KMS-11 (cell line): ENCODE results near the gene RAB4A.
A peak's percentile ranks its signal among the peaks of the same experiment; 100 is the strongest.

Source experiments
- H2AFZ ChIP-seq: fragments of 200-600 bp; sonication (generic); 2 replicates; pipeline ENCODE4 v1.6.1; 2016; ENCODE audit warnings: antibody characterized with exemption, mixed run types, low read depth
- H3K27ac ChIP-seq: fragments of 200-600 bp; sonication (generic); 2 replicates; pipeline ENCODE4 v1.6.1; 2016; ENCODE audit warnings: mild to moderate bottlenecking, mixed run types
- H3K27me3 ChIP-seq: fragments of 200-600 bp; sonication (generic); 2 replicates; pipeline ENCODE4 v1.6.1; 2017; ENCODE audit warnings: mild to moderate bottlenecking, low read depth, mixed run types, moderate library complexity; ENCODE audit not compliant: insufficient read depth
- H3K36me3 ChIP-seq: fragments of 200-600 bp; sonication (generic); 2 replicates; pipeline ENCODE4 v1.6.1; 2017; ENCODE audit warnings: mild to moderate bottlenecking, mixed run types; ENCODE audit not compliant: insufficient read depth
- H3K4me1 ChIP-seq: fragments of 200-600 bp; sonication (generic); 2 replicates; pipeline ENCODE4 v1.6.1; 2016; ENCODE audit warnings: mild to moderate bottlenecking, low read depth, mixed run types; ENCODE audit not compliant: poor library complexity, severe bottlenecking
- H3K4me2 ChIP-seq: fragments of 200-600 bp; sonication (generic); 2 replicates; pipeline ENCODE4 v1.7.0; 2016; ENCODE audit warnings: mild to moderate bottlenecking, mixed run types
- H3K4me3 ChIP-seq: fragments of 200-600 bp; sonication (generic); IDR thresholded peaks from 2 replicates; pipeline ENCODE4 v1.6.1; 2017; ENCODE audit warnings: low read depth, low read length, mixed read lengths; ENCODE audit not compliant: insufficient read depth
- H3K79me2 ChIP-seq: fragments of 200-600 bp; sonication (generic); 2 replicates; pipeline ENCODE4 v1.6.1; 2016; ENCODE audit warnings: low read depth, mixed run types; ENCODE audit not compliant: insufficient read depth
- H3K9ac ChIP-seq: fragments of 200-600 bp; sonication (generic); 2 replicates; pipeline ENCODE4 v1.6.1; 2016; ENCODE audit warnings: mild to moderate bottlenecking, mixed run types
- H4K20me1 ChIP-seq: fragments of 200-600 bp; sonication (generic); 2 replicates; pipeline ENCODE4 v1.6.1; 2016; ENCODE audit warnings: mild to moderate bottlenecking, mixed run types; ENCODE audit not compliant: insufficient read depth
- CTCF ChIP-seq: fragments of 200-600 bp; sonication (generic); conservative IDR thresholded peaks from 2 replicates; pipeline ENCODE4 v1.6.1; 2017; ENCODE audit warnings: low read depth, mild to moderate bottlenecking, antibody characterized with exemption, low read length, moderate library complexity, mixed read lengths

The RAB4A gene

DNA sequence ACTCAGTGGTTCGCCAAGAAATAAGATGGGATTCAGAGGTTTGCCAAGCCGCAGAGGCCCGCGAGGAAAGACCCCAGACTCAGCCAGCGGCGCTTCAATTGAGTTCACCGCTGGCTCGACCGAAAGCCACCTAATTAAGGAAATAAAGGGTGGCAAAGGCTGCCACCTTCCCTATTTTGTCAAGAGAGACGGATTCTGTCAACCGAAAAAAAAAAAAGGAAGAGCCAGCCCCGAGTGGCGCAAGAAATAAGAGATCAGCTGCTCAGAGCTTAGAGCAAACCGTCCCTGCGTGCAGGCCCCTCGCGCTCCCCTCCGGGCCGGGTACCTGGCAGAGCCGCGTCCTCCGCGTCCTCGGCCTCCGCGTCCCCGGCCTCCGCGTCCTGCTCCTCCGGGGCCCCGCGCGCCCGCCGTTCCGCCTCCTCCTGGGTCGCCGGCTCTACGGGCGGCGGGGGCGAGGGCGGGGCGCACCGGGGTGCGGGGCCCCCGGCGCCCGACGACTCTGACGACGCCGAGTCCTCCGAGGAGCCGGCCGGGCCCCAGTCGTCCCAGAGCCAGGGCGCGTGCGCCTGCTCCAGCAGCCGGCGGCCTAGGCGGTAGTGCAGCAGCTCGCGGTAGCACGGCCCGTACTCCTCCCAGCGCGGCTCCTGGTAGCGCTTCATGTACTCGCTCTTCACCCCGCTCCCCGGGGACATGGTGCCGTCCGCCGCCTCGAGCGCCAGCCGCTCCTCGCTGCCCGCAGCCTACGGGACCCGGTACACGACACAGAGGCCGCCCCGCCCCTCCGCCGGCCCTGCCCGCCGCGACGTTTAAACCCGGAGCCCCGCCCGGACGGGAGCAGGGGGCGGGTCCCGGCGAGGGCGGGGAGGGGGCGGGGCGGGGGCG is 71.1 kb downstream of the RAB4A start:
- Histone ChIP-seq H3K4me1 (peaks cover 31% of the 10 kb centered on the region), H3K4me3 (peak overlapping the region; percentile 42), H3K79me2 (no peaks in the 10 kb centered on the region), H3K27me3 (peaks cover 6% of the 10 kb centered on the region), H3K9ac (peak overlapping the region; percentile 49; the same call in 1 of the 2 replicates), H3K36me3 (no peaks in the 10 kb centered on the region), H4K20me1 (no peaks in the 10 kb centered on the region), H3K27ac (no peak overlapping the region; the same call in 1 of the 2 replicates), H2AFZ (peak overlapping the region; percentile 87), H3K4me2 (peak overlapping the region; percentile 83)
- no peak for TF ChIP-seq CTCF

DNA sequence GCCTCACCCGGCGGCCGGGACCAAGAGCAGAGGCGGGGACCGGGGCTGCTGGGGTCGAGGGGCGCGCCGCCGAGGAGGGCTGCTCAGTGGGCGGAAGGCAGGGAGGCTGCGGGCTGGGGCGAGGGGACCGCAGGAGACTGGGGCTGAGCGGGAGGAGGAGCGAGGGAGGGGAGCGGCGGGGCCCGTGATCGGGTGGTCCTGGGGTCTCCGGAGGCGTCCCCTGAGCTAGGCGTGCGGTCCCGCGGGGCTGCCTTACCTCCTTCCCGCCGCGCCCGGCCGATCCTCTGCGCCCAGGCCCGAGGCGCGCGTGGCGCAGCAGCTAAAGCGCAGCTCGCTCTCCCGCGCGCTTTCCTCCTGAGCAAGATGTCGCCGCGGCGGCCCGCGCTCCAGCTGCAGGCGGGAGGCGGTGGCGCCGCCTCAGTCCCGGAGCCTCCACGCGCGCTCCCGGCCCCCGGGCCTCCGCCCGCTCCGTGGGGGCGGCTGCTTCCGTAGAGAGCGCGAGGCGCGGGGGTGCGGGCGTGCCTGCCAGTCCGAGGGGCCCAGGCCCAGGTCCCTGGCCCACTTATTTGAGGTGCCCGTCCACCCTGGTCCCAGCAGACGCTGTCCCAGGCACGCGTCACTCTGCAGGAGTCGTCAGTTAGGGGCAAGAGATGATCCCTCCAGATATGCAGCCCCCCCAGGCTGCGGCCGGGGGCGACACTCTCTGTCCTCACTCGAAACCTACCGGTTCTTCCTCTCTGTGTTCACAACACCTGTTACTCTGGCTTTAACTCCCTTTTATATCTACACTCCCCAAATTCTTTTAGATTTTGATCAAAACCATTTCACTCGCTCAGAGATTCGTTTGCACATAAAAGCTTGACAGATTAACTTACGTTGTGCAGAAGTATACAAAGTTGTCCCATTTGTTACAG is 72.0 kb downstream of the RAB4A start, which contains the start of gene CCSAP:
Gene CCSAP (minus strand): TSS at position 392 of the 914 bp plus-strand sequence. CDS start 582 bp downstream, outside the sequence.
- no peaks in the 10 kb centered on the region for H4K20me1 ChIP-seq
- H2AFZ ChIP-seq: peak within 1 kb of the TSS; percentile 87
- H3K27ac ChIP-seq: peak within 1 kb of the TSS; percentile 37; the same call in 1 of the 2 replicates
- H3K36me3 ChIP-seq: no peaks in the 10 kb centered on the region
- H3K4me2 ChIP-seq: peak within 1 kb of the TSS; percentile 96
- H3K4me1 ChIP-seq: peaks cover 28% of the 10 kb centered on the region
- no peak for TF ChIP-seq CTCF
- H3K4me3 ChIP-seq: peak within 1 kb of the TSS; percentile 75
- peak within 1 kb of the TSS; percentile 56; the same call in 1 of the 2 replicates for H3K9ac ChIP-seq
- no peaks in the 10 kb centered on the region for H3K79me2 ChIP-seq
- peaks cover 6% of the 10 kb centered on the region for H3K27me3 ChIP-seq

- peak overlapping the region; percentile 96 for H3K4me2 ChIP-seq
- H3K27ac ChIP-seq: no peak overlapping the region
- TF ChIP-seq CTCF: no peak
- no peaks in the 10 kb centered on the region for H4K20me1 ChIP-seq
- H3K79me2 ChIP-seq: no peaks in the 10 kb centered on the region
- no peaks in the 10 kb centered on the region for H3K36me3 ChIP-seq
- H3K4me1 ChIP-seq: peaks cover 24% of the 10 kb centered on the region
- H3K9ac ChIP-seq: peak overlapping the region; percentile 56; the same call in 1 of the 2 replicates
- H2AFZ ChIP-seq: peak overlapping the region; percentile 87
- H3K27me3 ChIP-seq: peaks cover 6% of the 10 kb centered on the region
- no peak overlapping the region for H3K4me3 ChIP-seq
Observed at GRCh38 chr1:229344139-229344538, 73.2 kb downstream of the RAB4A start.

- no peak overlapping the region for H3K9ac ChIP-seq
- TF ChIP-seq CTCF: no peak
- H3K27me3 ChIP-seq: peaks cover 6% of the 10 kb centered on the region
- H2AFZ ChIP-seq: no peak overlapping the region
- no peaks in the 10 kb centered on the region for H3K36me3 ChIP-seq
- H4K20me1 ChIP-seq: no peaks in the 10 kb centered on the region
- H3K79me2 ChIP-seq: no peaks in the 10 kb centered on the region
- peak overlapping the region; percentile 96; the same call in 1 of the 2 replicates for H3K4me2 ChIP-seq
- no peak overlapping the region for H3K27ac ChIP-seq
- no peak overlapping the region for H3K4me3 ChIP-seq
- H3K4me1 ChIP-seq: peaks cover 18% of the 10 kb centered on the region
Observed at GRCh38 chr1:229344937-229345684, 74.2 kb downstream of the RAB4A start.
